Loucy (cell line): ENCODE data around the gene ASMTL.

Source experiments
- CTCF ChIP-seq: fragments of 200-600 bp; sonication (generic); conservative IDR thresholded peaks from 2 replicates; pipeline ENCODE4 v1.5.1; 2014; ENCODE audit warnings: mild to moderate bottlenecking, antibody characterized with exemption, low read length
- EZH2phosphoT487 ChIP-seq: fragments of 200-600 bp; IDR thresholded peaks from 2 replicates; pipeline ENCODE4 v1.6.1; 2018; ENCODE audit warnings: antibody characterized with exemption, mild to moderate bottlenecking, moderate library complexity, borderline replicate concordance

DNA sequence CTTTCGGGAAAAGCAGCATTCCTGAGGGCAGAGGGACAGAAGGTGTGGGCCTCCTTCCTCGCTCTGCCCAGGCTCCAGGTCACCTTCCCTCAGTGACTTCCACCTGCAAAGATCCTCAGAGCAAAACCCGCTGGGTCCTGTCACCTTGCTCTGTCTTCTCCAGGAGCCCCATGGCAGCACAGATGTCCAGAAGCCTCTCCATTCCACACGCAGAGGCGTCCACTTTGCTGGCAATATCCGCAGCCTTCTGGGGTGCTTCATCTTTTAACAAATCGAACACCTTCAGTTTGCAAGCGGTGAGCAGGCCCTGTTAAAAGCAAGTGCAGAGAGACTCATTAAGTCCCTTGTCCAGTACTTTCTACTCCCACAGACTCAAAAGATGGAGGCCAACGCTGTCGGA is 27.3 kb downstream of the ASMTL start:
- TF ChIP-seq CTCF (no peak), EZH2phosphoT487 (no peak)
